Femur (tissue), 1 donor: ENCODE data around the gene SF1.

Source experiments
- DNase-seq: peaks from one replicate; pipeline ENCODE4 v3.0.0-alpha.2; 2017

Gene SF1

GRCh38 chr11:64759722-64760719 is 18.3 kb downstream of the SF1 start, which contains the start of gene PYGM:
Gene PYGM (minus strand): TSS chr11:64759974. CDS start chr11:64759898, 76 bp downstream.
- DNase-seq = peak; percentile 93

- DNase-seq = peak; percentile 66
These were observed 19.1 kb downstream of the SF1 start for GRCh38 chr11:64759131-64759721.

- no peak for DNase-seq
These were observed 19.8 kb downstream of the SF1 start for GRCh38 chr11:64758330-64759079.

GRCh38 chr11:64757549-64758329 is 20.6 kb downstream of the SF1 start:
- DNase-seq = no peak

GRCh38 chr11:64755681-64756361 is 22.5 kb downstream of the SF1 start:
- no peak for DNase-seq

- no peak for DNase-seq
These were observed 23.3 kb downstream of the SF1 start for GRCh38 chr11:64754919-64755662.

GRCh38 chr11:64754124-64754918 is 24.0 kb downstream of the SF1 start:
- DNase-seq = no peak

GRCh38 chr11:64753380-64754123 is 24.8 kb downstream of the SF1 start:
- DNase-seq = no peak

GRCh38 chr11:64753019-64753379 is 25.3 kb downstream of the SF1 start:
- no peak for DNase-seq

GRCh38 chr11:64752175-64752970 is 26.0 kb downstream of the SF1 start:
- no peak for DNase-seq

- DNase-seq = no peak
These were observed 26.8 kb downstream of the SF1 start for GRCh38 chr11:64751580-64751979.

GRCh38 chr11:64751136-64751535 is 27.2 kb downstream of the SF1 start:
- DNase-seq = no peak

GRCh38 chr11:64750361-64751054 is 27.8 kb downstream of the SF1 start:
- DNase-seq = no peak

GRCh38 chr11:64747961-64748665 is 30.2 kb downstream of the SF1 start:
- no peak for DNase-seq

- DNase-seq = no peak
These were observed 31.9 kb downstream of the SF1 start for GRCh38 chr11:64746486-64746885.

GRCh38 chr11:64745521-64746328 is 32.6 kb downstream of the SF1 start:
- DNase-seq = peak; percentile 89

GRCh38 chr11:64745189-64745520 is 33.2 kb downstream of the SF1 start:
- peak; percentile 84 for DNase-seq
